ENCODE data around the gene SEMA4G. TPM values are rescaled to one million over a fixed set of nuclear protein-coding genes. Genes with fewer than 3 reads are reported as not detected.

The SEMA4G gene
- total RNA-seq, 3 donors from 2014 or later: 0.35 to 0.69 (median 0.48) TPM

- DNase-seq (no peak), ATAC-seq (no peak)
- no peaks in the 10 kb centered on the region for H3K27me3 Mint-ChIP-seq (ENCODE audit: low read depth)
- H3K36me3 Mint-ChIP-seq (ENCODE audit: insufficient read depth): peaks cover 12% of the 10 kb centered on the region
- no peaks in the 10 kb centered on the region for H3K4me1 Mint-ChIP-seq (ENCODE audit: low read depth)
- H3K9me3 Mint-ChIP-seq: no peaks in the 10 kb centered on the region
- H3K4me3 Mint-ChIP-seq: no peak overlapping the region
Observed at GRCh38 chr10:100978901-100979195, 9.5 kb downstream of the SEMA4G start.

GRCh38 chr10:100979791-100980272 lies 10.5 kb downstream of the SEMA4G start:
- H3K36me3 Mint-ChIP-seq (ENCODE audit: insufficient read depth): peaks cover 15% of the 10 kb centered on the region
- ATAC-seq (no peak), DNase-seq (no peak)
- no peaks in the 10 kb centered on the region for H3K27me3 Mint-ChIP-seq (ENCODE audit: low read depth)
- no peak overlapping the region for H3K4me3 Mint-ChIP-seq
- H3K9me3 Mint-ChIP-seq: no peaks in the 10 kb centered on the region
- H3K4me1 Mint-ChIP-seq (ENCODE audit: low read depth): no peaks in the 10 kb centered on the region

- no peak for DNase-seq
- Mint-ChIP-seq H3K9me3 (no peaks in the 10 kb centered on the region), H3K36me3 (ENCODE audit: insufficient read depth) (peaks cover 15% of the 10 kb centered on the region), H3K4me1 (ENCODE audit: low read depth) (no peaks in the 10 kb centered on the region), H3K4me3 (no peak overlapping the region), H3K27me3 (ENCODE audit: low read depth) (no peaks in the 10 kb centered on the region)
- no peak for ATAC-seq
Observed at GRCh38 chr10:100980311-100980710, 11.0 kb downstream of the SEMA4G start.

GRCh38 chr10:100980711-100981110 lies 11.4 kb downstream of the SEMA4G start:
- H3K9me3 Mint-ChIP-seq: no peaks in the 10 kb centered on the region
- peaks cover 3% of the 10 kb centered on the region for H3K4me1 Mint-ChIP-seq (ENCODE audit: low read depth)
- no peaks in the 10 kb centered on the region for H3K27me3 Mint-ChIP-seq (ENCODE audit: low read depth)
- peaks cover 15% of the 10 kb centered on the region for H3K36me3 Mint-ChIP-seq (ENCODE audit: insufficient read depth)
- H3K4me3 Mint-ChIP-seq: no peak overlapping the region
- ATAC-seq (no peak), DNase-seq (no peak)

DNA sequence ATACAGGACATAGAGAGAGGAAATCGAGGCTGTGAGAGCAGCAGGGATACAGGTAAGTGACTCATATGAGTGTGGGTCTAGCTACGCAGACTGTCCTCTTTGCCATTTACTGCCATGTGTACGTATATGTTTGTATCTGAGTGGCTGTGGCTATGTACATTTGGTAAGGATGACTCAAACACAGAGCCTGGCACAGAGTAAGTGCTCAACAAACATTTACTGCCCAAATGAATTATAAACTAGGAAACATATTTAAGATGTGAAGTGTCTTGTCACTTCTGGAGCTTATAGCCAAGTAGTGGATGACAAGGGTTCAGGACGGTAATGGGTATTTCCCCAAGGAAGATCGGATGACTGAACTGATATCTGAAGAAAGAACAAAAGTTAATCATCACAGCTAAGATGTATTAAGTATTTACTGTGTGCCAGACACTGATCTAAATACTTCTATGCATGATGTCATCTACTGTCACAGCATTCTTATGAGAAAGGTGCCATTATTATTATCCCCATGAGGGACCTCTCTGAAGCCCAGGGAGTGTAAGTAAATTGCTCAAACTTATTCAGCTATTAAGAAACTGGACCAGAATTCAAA lies 12.0 kb downstream of the SEMA4G start:
- H3K27me3 Mint-ChIP-seq (ENCODE audit: low read depth): no peaks in the 10 kb centered on the region
- no peak overlapping the region for H3K4me3 Mint-ChIP-seq
- no peaks in the 10 kb centered on the region for H3K9me3 Mint-ChIP-seq
- H3K4me1 Mint-ChIP-seq (ENCODE audit: low read depth): peaks cover 9% of the 10 kb centered on the region
- ATAC-seq: no peak
- DNase-seq: no peak
- peaks cover 15% of the 10 kb centered on the region for H3K36me3 Mint-ChIP-seq (ENCODE audit: insufficient read depth)

DNA sequence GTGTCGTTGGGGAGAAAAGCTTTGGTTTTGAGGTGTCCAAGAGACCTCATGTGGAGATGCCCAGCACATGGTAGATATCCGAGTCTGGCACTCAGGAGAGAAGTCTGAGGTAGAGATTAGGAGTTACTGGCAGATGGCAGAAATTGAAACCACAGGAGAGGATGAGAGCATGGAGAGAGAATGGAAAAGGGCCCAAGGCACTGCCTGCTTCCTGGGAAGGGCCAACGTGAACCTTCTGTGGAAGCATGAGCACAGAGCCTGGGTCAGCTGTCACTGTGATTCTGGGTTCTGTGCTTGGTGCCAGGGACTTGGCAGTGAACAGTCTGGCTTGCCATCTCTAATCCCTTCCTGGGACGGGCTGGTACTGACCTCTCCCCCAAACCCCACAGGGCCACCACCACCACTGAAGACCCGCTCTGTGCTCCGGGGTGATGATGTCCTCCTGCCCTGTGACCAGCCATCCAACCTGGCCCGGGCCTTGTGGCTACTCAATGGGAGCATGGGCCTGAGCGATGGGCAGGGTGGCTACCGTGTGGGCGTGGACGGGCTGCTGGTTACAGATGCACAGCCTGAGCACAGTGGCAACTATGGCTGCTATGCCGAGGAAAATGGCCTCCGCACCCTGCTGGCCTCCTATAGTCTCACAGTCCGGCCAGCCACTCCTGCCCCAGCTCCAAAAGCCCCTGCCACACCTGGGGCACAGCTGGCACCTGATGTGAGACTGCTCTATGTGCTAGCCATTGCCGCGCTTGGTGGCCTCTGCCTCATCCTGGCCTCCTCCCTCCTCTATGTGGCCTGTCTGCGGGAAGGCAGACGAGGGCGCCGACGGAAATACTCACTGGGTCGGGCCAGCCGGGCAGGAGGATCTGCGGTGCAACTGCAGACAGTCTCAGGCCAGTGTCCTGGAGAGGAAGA lies 13.9 kb downstream of the SEMA4G start:
- Mint-ChIP-seq H3K4me3 (no peak overlapping the region), H3K9me3 (no peaks in the 10 kb centered on the region), H3K4me1 (ENCODE audit: low read depth) (peaks cover 21% of the 10 kb centered on the region), H3K36me3 (ENCODE audit: insufficient read depth) (peaks cover 19% of the 10 kb centered on the region), H3K27me3 (ENCODE audit: low read depth) (no peaks in the 10 kb centered on the region)
- DNase-seq (no peak), ATAC-seq (no peak)

DNA sequence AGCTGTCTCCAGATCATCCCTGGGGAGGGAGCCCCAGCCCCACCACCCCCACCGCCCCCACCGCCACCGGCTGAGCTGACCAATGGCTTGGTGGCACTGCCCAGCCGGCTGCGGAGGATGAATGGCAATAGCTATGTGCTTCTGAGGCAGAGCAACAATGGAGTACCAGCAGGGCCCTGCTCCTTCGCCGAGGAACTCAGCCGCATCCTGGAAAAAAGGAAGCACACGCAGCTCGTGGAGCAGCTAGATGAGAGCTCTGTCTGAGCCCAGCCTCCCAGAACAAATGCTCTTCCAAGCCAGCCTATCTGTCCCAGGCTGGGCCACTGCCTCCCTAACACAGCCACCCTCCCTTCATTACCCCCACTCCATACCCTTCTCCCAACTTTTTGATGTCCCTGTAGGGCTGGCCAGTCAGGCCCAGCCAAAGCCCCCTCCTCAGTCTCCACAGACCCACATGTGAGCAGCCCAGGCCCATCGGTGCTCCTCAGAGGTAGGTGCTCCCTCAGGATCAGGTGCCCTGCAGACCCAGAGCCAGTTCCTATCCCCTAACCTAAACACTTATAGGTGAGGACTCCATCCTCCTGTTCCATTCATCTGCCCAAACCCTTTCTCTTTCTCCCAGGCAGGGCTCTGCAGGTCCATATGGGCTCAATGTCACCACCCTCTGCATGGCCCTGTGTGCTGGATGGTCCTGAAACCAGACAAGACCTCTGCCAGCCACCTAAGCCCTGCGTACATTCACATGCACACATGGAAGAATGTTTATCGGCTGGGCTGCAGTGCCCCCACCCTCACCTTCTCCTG lies 14.8 kb downstream of the SEMA4G start:
- Mint-ChIP-seq H3K4me1 (ENCODE audit: low read depth) (peaks cover 23% of the 10 kb centered on the region), H3K4me3 (no peak overlapping the region), H3K27me3 (ENCODE audit: low read depth) (no peaks in the 10 kb centered on the region), H3K9me3 (no peaks in the 10 kb centered on the region), H3K36me3 (ENCODE audit: insufficient read depth) (peaks cover 19% of the 10 kb centered on the region)
- DNase-seq (no peak), ATAC-seq (no peak)

GRCh38 chr10:100984672-100985177 lies 15.4 kb downstream of the SEMA4G start:
- DNase-seq (no peak), ATAC-seq (no peak)
- Mint-ChIP-seq H3K4me3 (no peak overlapping the region), H3K4me1 (ENCODE audit: low read depth) (peaks cover 30% of the 10 kb centered on the region), H3K27me3 (ENCODE audit: low read depth) (no peaks in the 10 kb centered on the region), H3K9me3 (no peaks in the 10 kb centered on the region), H3K36me3 (ENCODE audit: insufficient read depth) (peaks cover 25% of the 10 kb centered on the region)

GRCh38 chr10:100985336-100985735 lies 16.0 kb downstream of the SEMA4G start:
- Mint-ChIP-seq H3K9me3 (no peaks in the 10 kb centered on the region), H3K4me1 (ENCODE audit: low read depth) (peaks cover 31% of the 10 kb centered on the region), H3K27me3 (ENCODE audit: low read depth) (no peaks in the 10 kb centered on the region), H3K36me3 (ENCODE audit: insufficient read depth) (peaks cover 25% of the 10 kb centered on the region), H3K4me3 (peak overlapping the region; percentile 90)
- ATAC-seq: no peak
- DNase-seq: no peak

DNA sequence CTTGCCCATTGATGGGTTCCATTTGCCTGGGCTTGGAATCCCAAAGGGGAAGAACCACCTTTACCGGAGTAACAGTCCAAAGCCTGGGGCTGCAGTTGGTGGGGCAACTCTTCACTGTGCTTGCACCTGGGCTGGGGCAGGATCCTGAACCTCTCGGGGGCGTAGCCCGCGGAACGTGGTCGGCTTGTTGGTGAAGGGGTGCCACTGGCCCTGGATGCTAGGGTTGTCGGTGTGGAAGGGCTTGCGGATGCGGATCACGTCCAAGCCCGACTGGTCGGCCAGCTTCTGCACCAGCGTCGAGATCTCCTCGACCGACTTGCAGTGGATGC lies 17.3 kb downstream of the SEMA4G start:
- Mint-ChIP-seq H3K27me3 (ENCODE audit: low read depth) (no peaks in the 10 kb centered on the region), H3K4me1 (ENCODE audit: low read depth) (peaks cover 37% of the 10 kb centered on the region), H3K9me3 (no peaks in the 10 kb centered on the region), H3K4me3 (peak overlapping the region; percentile 90), H3K36me3 (ENCODE audit: insufficient read depth) (peaks cover 30% of the 10 kb centered on the region)
- ATAC-seq: no peak
- DNase-seq: no peak

DNA sequence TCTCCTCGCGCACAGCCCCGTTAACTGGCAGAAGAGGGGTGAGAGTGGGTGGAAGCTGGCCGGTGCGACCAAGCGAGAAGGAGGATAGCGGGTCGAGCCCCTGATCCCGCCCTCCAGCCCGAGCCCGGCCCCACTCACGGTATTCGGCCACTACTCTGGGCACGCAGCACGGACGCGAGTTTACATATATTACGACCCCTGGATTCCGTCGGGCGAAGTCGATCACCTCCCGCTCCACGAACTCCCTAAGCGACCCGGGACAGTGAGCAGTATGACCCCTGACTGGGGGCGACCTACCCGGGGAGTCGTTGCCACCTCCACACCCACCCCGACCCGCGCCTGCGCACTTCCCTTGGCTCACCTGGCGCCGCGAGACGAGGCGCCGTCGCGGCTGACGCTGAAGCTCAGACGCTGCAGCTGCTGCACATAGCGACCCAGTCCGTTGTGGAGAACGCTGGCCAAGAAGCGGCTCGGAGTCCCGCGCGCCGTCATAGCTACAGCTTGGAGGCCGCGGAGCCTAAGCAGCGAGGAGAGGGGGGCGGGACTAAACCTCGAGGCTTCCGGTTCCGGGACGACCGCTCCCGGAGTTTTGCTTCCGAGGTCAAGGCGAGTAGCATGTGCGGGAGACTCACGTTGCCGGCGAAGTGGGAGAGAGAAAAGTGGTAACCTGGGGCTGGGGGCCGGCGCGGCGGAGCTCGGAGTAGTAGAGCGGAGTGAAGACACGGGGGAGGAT lies 17.8 kb downstream of the SEMA4G start, which contains the start of the genes MRPL43 and TWNK:
MRPL43 (minus strand) TSS at position 546 of the 733 bp plus-strand sequence; CDS start at position 492, 54 bp downstream.
TWNK (plus strand) TSS at position 592 of the 733 bp plus-strand sequence. CDS start 668 bp downstream, outside the sequence.
- Mint-ChIP-seq H3K4me1 (ENCODE audit: low read depth) (peaks cover 37% of the 10 kb centered on the region), H3K27me3 (ENCODE audit: low read depth) (no peaks in the 10 kb centered on the region), H3K4me3 (peak within 1 kb of the TSS; percentile 90), H3K9me3 (no peaks in the 10 kb centered on the region), H3K36me3 (ENCODE audit: insufficient read depth) (peaks cover 29% of the 10 kb centered on the region)
- ATAC-seq (peak; percentile 97), DNase-seq (peak; percentile 80)

DNA sequence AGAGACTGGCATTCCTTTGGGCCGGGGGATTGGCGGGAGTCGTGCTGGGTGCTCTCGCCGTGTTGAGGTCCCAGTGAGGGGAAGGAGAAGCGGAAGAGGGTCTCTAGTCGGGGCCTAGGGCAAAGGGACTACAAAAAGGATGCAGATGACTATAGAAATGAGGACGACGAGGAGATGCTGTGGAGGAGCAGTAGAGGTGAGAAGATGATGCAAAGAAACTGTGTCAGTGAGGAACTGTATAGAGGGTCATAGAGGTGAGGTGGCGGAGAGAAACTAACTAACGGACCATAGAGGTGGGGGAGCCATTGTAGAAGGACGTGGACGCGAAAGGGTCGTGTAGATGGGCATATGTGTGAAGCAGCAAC lies 18.4 kb downstream of the SEMA4G start:
- DNase-seq (no peak), ATAC-seq (peak; percentile 12 to 28)
- H3K9me3 Mint-ChIP-seq: no peaks in the 10 kb centered on the region
- H3K4me3 Mint-ChIP-seq: peak overlapping the region; percentile 90
- H3K27me3 Mint-ChIP-seq (ENCODE audit: low read depth): no peaks in the 10 kb centered on the region
- peaks cover 37% of the 10 kb centered on the region for H3K4me1 Mint-ChIP-seq (ENCODE audit: low read depth)
- peaks cover 28% of the 10 kb centered on the region for H3K36me3 Mint-ChIP-seq (ENCODE audit: insufficient read depth)

DNA sequence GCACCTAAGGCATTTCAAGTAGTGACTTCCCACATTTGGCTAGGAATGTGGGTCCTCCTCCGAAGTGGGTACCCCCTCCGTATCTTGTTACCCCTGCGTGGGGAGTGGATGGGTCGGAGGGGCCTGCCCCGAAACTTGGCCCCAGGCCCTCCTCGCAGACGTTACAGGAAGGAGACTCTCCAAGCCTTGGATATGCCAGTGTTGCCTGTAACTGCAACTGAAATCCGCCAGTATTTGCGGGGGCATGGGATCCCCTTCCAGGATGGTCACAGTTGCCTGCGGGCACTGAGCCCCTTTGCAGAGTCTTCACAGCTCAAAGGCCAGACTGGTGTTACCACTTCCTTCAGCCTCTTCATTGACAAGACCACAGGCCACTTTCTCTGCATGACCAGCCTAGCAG lies 18.9 kb downstream of the SEMA4G start:
- DNase-seq (no peak), ATAC-seq (no peak)
- Mint-ChIP-seq H3K9me3 (no peaks in the 10 kb centered on the region), H3K36me3 (ENCODE audit: insufficient read depth) (peaks cover 29% of the 10 kb centered on the region), H3K4me3 (peak overlapping the region; percentile 90), H3K4me1 (ENCODE audit: low read depth) (peaks cover 37% of the 10 kb centered on the region), H3K27me3 (ENCODE audit: low read depth) (no peaks in the 10 kb centered on the region)

DNA sequence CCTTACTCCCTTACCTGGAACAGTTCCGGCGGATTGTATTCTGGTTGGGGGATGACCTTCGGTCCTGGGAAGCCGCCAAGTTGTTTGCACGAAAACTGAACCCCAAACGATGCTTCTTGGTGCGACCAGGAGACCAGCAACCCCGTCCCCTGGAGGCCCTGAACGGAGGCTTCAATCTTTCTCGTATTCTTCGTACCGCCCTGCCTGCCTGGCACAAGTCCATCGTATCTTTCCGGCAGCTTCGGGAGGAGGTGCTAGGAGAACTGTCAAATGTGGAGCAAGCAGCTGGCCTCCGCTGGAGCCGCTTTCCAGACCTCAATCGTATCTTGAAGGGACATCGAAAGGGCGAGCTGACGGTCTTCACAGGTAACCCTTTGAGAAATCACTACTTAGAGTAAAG lies 19.8 kb downstream of the SEMA4G start:
- no peaks in the 10 kb centered on the region for H3K9me3 Mint-ChIP-seq
- ATAC-seq: no peak

More for the DNA sequence above, 19.8 kb downstream of the SEMA4G start:
- Mint-ChIP-seq H3K27me3 (ENCODE audit: low read depth) (no peaks in the 10 kb centered on the region), H3K4me1 (ENCODE audit: low read depth) (peaks cover 37% of the 10 kb centered on the region), H3K4me3 (peak overlapping the region; percentile 90), H3K36me3 (ENCODE audit: insufficient read depth) (peaks cover 35% of the 10 kb centered on the region)
- DNase-seq: no peak

Data from activated T-cell treated with anti-CD3 and anti-CD28 coated beads, Interleukin-2, amount 50 U/mL, for 4 hours (primary cell).